Measurements from ENCODE around the gene PLEKHA6.

Gene PLEKHA6

GRCh38 chr1:204188959-204189639 lies 170.6 kb downstream of the PLEKHA6 start:
- DNase-seq (ENCODE audit: low read depth in 2 of 2) = no peak

DNA sequence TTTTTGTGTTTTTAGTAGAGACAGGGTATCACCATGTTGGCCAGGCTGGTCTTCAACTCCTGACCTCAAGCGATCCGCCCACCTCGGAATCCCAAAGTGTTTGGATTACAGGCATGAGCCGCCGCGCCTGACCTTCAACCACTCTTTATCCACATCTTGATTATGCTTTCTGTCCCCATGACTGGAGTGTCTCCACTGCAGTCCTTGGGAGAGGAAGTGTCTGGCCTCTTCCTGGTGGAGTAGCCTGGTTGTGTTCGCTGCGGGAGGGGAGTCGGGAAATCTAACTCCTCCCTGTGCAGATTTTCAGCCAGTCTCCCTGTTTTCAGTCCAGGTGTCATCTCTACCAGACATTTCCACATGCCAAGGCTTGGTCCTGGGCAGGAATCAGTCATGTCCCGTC lies 173.1 kb downstream of the PLEKHA6 start:
- no peak for DNase-seq (ENCODE audit: low read depth in 2 of 2)

DNA sequence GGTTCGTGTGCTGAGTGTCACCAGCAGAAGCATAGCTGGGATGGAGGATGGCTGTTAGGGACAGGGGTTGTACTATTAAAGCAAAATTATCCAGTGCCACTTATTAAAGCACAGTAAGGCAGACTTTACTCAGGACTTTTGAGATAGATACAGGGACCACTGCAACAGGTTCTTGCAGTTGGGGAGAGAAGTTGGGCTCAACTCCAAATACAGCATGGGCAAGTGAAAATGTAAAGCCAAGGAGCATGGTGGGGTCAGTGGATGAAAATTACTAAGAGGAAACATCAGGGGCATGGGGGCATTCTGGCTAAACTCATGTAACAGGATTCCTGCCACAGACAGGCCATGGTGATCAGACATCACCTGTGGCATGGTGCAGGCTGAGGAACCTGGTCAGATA lies 178.6 kb downstream of the PLEKHA6 start:
- DNase-seq (ENCODE audit: low read depth in 2 of 2) = no peak

GRCh38 chr1:204180133-204180532 lies 179.6 kb downstream of the PLEKHA6 start:
- DNase-seq (ENCODE audit: low read depth in 2 of 2) = no peak

GRCh38 chr1:204178487-204179281 lies 181.0 kb downstream of the PLEKHA6 start:
- no peak for DNase-seq (ENCODE audit: low read depth in 2 of 2)

- DNase-seq (ENCODE audit: low read depth in 2 of 2) = no peak
Observed at GRCh38 chr1:204177133-204177532, 182.6 kb downstream of the PLEKHA6 start.

GRCh38 chr1:204176049-204176448 lies 183.7 kb downstream of the PLEKHA6 start:
- DNase-seq (ENCODE audit: low read depth in 2 of 2) = no peak

DNA sequence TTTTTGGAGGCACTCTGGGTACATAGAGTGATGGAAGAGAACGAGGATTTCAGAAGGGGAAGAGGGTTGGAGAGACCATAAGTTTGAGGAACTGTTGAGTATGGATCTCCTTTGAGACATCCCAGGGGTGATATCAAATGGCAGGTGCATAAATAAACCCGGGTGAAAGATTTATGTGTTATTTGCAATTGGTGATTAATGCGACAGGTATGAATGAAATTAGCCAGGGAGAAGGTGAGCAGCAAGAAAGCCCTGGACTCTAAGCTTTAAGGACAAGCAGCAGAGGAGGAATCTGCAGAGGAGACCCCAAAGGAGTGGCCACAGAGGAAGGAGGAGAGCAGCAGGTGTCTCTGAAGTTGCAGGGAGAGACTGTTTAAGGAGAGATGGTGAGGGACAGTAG lies 184.8 kb downstream of the PLEKHA6 start:
- DNase-seq (ENCODE audit: low read depth in 2 of 2) = no peak

GRCh38 chr1:204172404-204173029 lies 187.2 kb downstream of the PLEKHA6 start:
- no peak for DNase-seq (ENCODE audit: low read depth in 2 of 2)

DNA sequence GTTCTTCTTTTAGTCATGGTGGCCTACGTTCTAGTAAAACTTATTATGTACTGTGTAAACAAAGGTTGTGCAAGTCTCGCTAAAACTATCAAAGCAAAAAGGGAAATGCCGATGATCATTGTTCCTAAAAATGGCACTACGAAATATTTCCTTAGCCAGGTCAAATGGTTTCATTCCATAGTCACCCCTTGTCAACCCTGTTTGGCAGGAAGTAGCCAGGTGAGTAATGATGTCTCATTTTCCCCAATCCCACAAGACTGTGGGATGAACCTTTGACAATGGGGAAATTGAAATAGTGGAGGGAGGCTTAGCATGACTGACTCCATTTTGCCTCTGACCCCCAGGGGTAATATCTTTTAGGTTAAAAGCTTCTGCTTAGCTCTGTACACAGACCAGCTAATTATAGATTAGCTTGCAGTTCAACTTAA lies 188.0 kb downstream of the PLEKHA6 start:
- no peak for DNase-seq (ENCODE audit: low read depth in 2 of 2)

DNA sequence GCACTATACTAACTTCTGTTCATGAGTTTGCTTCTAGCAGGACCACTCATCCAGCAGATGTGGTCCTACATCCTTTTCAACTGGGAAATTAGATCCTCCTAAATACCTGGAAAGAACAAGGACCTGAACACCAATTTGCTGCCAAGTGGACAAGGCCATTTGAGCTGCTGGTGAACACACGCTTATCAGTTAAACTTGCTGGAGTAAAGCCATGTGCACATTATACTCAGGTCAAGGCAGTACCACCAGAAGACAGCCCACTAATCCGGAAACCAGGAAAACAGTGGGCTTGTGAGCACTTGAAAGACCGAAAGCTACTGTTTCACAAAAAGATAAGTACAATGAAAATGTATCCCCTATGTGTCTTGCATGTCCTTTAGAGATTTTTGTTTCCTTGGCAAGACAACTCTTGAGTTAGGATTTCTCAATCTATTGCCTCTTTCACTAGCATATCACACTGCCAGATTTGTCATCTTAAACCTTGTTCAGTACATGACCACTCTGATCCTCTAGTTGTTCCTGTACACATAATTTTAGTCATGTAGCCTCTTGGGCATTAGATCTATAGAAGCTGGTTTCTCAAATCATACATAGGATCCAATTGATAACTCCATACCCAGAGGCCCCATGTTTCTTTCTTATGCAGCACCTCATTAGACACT lies 189.1 kb downstream of the PLEKHA6 start:
- DNase-seq (ENCODE audit: low read depth in 2 of 2) = no peak

DNA sequence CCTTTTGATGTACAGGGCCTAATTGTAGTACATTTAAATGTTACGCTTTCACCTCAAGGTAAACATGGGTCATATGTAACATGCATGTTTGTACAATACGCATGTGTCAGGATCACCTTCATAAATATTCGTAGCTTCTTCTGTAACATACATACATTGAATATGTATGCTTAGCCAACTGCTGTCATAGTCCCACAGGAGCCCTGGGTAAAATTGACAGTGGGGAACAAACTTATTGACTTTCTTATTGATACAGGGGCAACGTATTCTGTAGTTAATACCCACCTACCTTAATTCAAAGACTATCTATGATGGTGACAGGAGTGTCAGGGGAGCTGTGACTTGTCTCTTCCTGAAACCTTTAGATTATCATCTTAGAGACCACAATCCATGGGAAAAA lies 189.9 kb downstream of the PLEKHA6 start:
- DNase-seq (ENCODE audit: low read depth in 2 of 2) = no peak

Measured in stimulated activated CD8-positive, alpha-beta memory T cell treated with anti-CD3 and anti-CD28 coated beads, Interleukin-7, amount 100 ng/mL, for 1 hour (primary cell).